Stimulated activated memory B cell treated with anti-CD40 and anti-IgM and Interleukin-4, amounts not matched to agents 10 μg/mL and 1 μg/mL and 100 μg/mL, for 72 hours (primary cell): ENCODE measurements around the gene SLC2A4.
A peak's percentile ranks its signal among the peaks of the same experiment; 100 is the strongest.

Experiments used
- ATAC-seq: fragments of 150-1000 bp; cut with Tn5 transposase; 2 replicates; pipeline ENCODE4 v1.10.0; 2021
- H3K27ac Mint-ChIP-seq: one replicate; pipeline ENCODE4 v1.8.0; 2022; ENCODE audit warnings: mild to moderate bottlenecking, mixed read lengths
- H3K27me3 Mint-ChIP-seq: one replicate; pipeline ENCODE4 v1.8.0; 2022; ENCODE audit warnings: mixed read lengths
- H3K36me3 Mint-ChIP-seq: one replicate; pipeline ENCODE4 v1.8.0; 2022; ENCODE audit warnings: mixed read lengths
- H3K4me1 Mint-ChIP-seq: one replicate; pipeline ENCODE4 v1.8.0; 2022; ENCODE audit warnings: mixed read lengths
- H3K4me3 Mint-ChIP-seq: one replicate; pipeline ENCODE4 v1.8.0; 2022; ENCODE audit warnings: mild to moderate bottlenecking, moderate library complexity, mixed read lengths
- H3K9me3 Mint-ChIP-seq: one replicate; pipeline ENCODE4 v1.8.0; 2022; ENCODE audit warnings: mixed read lengths

SLC2A4 gene

DNA sequence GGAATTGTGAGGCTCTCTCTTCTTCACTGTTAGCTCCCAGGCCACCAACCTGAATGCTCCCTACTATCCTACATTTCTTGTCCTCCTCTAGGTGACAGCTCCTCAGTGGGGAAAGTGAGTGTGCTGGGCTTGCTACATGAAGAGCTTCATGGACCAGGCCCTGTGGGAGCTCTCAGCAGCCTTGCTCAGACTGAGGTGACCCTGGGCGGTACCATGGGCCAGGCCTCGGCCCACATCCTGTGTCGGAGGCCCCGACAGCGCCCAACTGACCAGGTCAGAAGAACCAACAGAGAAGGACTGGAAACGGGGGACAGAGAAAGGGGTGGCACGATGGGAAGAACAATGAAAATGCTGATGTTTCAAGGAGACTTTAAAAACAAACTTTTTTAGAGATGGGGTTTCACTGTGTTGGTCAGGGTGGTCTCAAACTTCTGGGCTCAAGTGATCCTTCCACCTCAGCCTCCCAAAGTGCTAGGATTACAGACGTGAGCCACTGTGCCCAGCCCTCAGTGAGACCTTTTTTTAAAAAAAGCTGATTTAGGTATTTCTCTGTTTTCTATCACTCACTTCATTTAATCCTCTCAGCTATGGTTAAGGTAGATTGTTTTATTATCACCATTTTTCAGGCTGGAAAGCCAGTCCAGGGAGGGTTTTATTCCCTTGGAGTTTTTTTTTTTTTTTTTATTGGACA is 24.6 kb upstream of the SLC2A4 start:
- no peaks in the 10 kb centered on the region for H3K9me3 Mint-ChIP-seq
- H3K27ac Mint-ChIP-seq = no peak overlapping the region
- H3K27me3 Mint-ChIP-seq = no peaks in the 10 kb centered on the region
- peaks cover 33% of the 10 kb centered on the region for H3K36me3 Mint-ChIP-seq
- H3K4me3 Mint-ChIP-seq = no peak overlapping the region
- no peak for ATAC-seq
- peaks cover 23% of the 10 kb centered on the region for H3K4me1 Mint-ChIP-seq

DNA sequence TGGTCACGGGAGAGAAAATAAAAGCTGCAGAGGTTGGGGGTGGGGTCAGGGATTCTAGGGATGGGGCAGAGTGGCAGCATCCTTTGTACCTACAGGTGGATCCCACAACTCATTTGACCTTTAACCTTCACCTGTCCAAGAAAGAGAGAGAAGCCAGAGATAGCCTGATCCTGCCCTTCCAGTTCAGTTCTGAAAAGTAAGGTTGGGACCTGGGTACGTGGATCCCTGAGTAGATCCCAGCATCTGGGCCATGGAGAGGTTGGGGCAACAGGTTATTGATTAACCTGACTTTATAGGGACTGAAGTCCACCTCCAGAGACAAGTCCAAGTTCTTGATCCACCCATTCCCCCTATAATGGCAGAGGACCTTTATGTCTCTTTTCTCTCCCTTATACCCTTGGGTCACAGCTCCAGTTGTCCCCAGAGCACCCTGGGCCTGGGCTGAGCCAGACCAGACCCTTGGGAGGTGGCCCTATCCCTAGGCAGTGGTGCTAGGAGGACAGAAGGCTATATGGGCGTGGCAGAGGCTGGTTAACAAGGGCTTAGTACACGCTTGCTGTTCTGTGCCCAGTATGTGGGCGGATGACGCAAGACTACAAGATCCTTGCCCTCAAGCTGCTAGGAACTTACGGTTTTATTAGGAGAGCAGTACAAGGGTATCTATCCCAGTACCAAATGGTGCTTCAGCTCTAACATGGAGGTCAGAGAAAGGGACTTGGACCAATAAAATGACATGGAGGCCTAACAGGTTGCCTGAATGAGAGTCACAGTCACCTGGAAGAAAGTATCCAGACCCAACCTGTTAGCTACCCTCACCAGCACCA is 22.6 kb upstream of the SLC2A4 start:
- Mint-ChIP-seq H3K36me3 (peaks cover 22% of the 10 kb centered on the region), H3K27ac (no peak overlapping the region), H3K4me3 (no peak overlapping the region), H3K4me1 (peaks cover 29% of the 10 kb centered on the region), H3K9me3 (no peaks in the 10 kb centered on the region), H3K27me3 (peaks cover 17% of the 10 kb centered on the region)
- ATAC-seq = no peak

GRCh38 chr17:7259555-7259889 is 22.0 kb upstream of the SLC2A4 start:
- peaks cover 31% of the 10 kb centered on the region for H3K4me1 Mint-ChIP-seq
- no peaks in the 10 kb centered on the region for H3K9me3 Mint-ChIP-seq
- ATAC-seq = no peak
- no peak overlapping the region for H3K4me3 Mint-ChIP-seq
- H3K27me3 Mint-ChIP-seq = peaks cover 22% of the 10 kb centered on the region
- peaks cover 21% of the 10 kb centered on the region for H3K36me3 Mint-ChIP-seq
- no peak overlapping the region for H3K27ac Mint-ChIP-seq

DNA sequence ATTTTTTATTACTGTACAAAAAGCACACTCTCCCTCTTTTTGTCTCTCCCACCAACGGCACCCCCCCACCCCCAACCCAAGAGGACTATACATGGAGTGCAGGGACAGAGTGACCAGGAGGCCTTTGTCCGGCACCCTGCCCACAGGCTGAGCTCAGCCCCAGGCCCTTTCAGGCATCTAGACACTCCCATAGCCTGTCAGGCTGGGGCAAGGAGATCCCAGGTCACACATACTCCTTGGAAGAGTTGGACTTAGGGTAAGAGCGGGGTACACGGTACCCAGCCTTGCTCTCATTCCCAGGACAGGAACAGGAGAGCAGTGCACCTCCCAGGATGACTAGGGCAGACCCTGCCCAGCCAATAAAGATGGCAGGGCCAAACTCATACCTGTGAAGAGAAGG is 21.4 kb upstream of the SLC2A4 start:
- H3K27ac Mint-ChIP-seq = no peak overlapping the region
- H3K27me3 Mint-ChIP-seq = peaks cover 22% of the 10 kb centered on the region
- peaks cover 16% of the 10 kb centered on the region for H3K36me3 Mint-ChIP-seq
- no peak for ATAC-seq
- no peak overlapping the region for H3K4me3 Mint-ChIP-seq
- H3K9me3 Mint-ChIP-seq = no peaks in the 10 kb centered on the region
- H3K4me1 Mint-ChIP-seq = peaks cover 26% of the 10 kb centered on the region

GRCh38 chr17:7260651-7261378 is 20.7 kb upstream of the SLC2A4 start:
- Mint-ChIP-seq H3K27ac (peak overlapping the region; percentile 63), H3K4me3 (peak overlapping the region; percentile 72), H3K4me1 (peaks cover 26% of the 10 kb centered on the region), H3K9me3 (no peaks in the 10 kb centered on the region), H3K36me3 (peaks cover 16% of the 10 kb centered on the region), H3K27me3 (peaks cover 24% of the 10 kb centered on the region)
- peak; percentile 68 for ATAC-seq

GRCh38 chr17:7261379-7262191 is 19.9 kb upstream of the SLC2A4 start:
- Mint-ChIP-seq H3K36me3 (peaks cover 9% of the 10 kb centered on the region), H3K27me3 (peaks cover 31% of the 10 kb centered on the region), H3K4me1 (peaks cover 26% of the 10 kb centered on the region), H3K27ac (peak overlapping the region; percentile 63), H3K4me3 (peak overlapping the region; percentile 72), H3K9me3 (no peaks in the 10 kb centered on the region)
- peak; percentile 62 for ATAC-seq

- H3K27ac Mint-ChIP-seq = peak within 1 kb of the TSS; percentile 63
These were observed 19.2 kb upstream of the SLC2A4 start, which contains the start of gene CLDN7 for GRCh38 chr17:7262192-7262934. CLDN7 (minus strand) TSS chr17:7262478; CDS start chr17:7262043, 435 bp downstream.

DNA sequence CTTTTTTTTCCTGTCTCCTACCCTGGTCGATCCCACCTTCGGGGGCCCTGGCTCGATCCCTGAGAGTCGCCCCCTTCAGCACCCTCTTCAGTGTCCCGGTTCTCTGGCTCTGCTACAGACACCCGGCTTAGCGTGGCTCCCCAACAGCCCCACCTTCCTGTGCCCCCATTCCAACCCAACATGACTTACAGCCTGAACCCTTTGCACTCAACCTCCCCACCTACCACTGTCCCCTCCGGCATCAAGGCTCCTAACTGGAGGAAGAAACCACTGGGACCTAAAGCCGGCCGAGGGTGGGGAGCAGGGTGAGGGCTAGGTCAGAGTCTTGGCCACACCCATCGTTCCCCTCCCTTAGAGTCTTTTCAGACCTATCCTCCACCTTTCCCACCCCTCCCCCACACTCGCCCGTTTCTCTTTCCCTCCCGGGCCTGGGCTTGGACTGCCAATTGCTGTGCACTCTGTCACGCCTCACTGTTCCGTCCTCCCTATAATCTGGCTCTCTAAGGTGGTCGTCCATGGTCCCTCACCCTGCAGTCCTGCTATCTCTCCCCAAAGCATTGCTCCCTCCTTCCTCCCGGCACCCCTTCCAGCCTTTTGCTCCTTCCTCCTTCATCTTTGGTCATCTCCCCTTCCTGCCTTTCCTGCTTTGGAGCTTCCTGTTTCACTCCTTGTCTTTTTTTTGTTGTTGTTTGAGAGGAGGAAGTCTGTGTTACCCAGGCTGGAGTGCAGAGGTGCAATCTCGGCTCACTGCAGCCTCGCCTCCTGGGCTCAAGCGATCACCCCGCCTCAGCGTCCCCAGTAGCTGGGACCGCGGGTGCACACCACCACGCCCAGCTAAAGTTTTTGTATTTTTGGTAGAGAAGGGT is 18.4 kb upstream of the SLC2A4 start:
- Mint-ChIP-seq H3K4me1 (peaks cover 26% of the 10 kb centered on the region), H3K9me3 (no peaks in the 10 kb centered on the region), H3K4me3 (peak overlapping the region; percentile 55), H3K36me3 (no peaks in the 10 kb centered on the region), H3K27me3 (peaks cover 37% of the 10 kb centered on the region), H3K27ac (peak overlapping the region; percentile 38)
- ATAC-seq = no peak

More at GRCh38 chr17:7262192-7262934, 19.2 kb upstream of the SLC2A4 start, which contains the start of gene CLDN7:
- Mint-ChIP-seq H3K4me1 (peaks cover 26% of the 10 kb centered on the region), H3K27me3 (peaks cover 37% of the 10 kb centered on the region), H3K9me3 (no peaks in the 10 kb centered on the region), H3K36me3 (peaks cover under 1% of the 10 kb centered on the region), H3K4me3 (peak within 1 kb of the TSS; percentile 72)
- no peak for ATAC-seq

- no peak for ATAC-seq
- H3K9me3 Mint-ChIP-seq = no peaks in the 10 kb centered on the region
- no peak overlapping the region for H3K4me3 Mint-ChIP-seq
- no peak overlapping the region for H3K27ac Mint-ChIP-seq
- peaks cover 37% of the 10 kb centered on the region for H3K27me3 Mint-ChIP-seq
- H3K36me3 Mint-ChIP-seq = no peaks in the 10 kb centered on the region
- peaks cover 26% of the 10 kb centered on the region for H3K4me1 Mint-ChIP-seq
These were observed 17.8 kb upstream of the SLC2A4 start for GRCh38 chr17:7263801-7264078.

DNA sequence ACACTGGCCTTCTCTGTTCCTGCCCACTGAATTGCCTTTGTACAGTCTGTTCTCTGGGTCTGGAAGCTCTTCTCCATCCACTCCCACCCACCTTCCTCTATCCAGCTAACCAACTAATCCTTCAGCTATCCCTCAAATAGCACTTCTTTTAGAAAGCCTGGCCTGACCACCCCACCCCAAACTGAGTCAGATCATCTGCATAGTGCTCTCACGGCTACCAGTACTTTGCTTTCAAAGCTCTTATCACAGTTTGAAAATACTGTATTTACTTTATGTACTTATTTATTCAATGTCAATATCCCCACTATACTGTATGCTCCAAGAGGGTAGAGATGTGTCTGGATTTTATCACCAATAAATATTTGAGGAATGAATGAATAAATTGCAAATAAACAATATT is 14.7 kb upstream of the SLC2A4 start:
- no peaks in the 10 kb centered on the region for H3K9me3 Mint-ChIP-seq
- no peak overlapping the region for H3K4me3 Mint-ChIP-seq
- peaks cover 47% of the 10 kb centered on the region for H3K27me3 Mint-ChIP-seq
- no peaks in the 10 kb centered on the region for H3K36me3 Mint-ChIP-seq
- no peak overlapping the region for H3K27ac Mint-ChIP-seq
- ATAC-seq = no peak
- peaks cover 24% of the 10 kb centered on the region for H3K4me1 Mint-ChIP-seq

- ATAC-seq = no peak
- Mint-ChIP-seq H3K4me3 (no peak overlapping the region), H3K9me3 (no peaks in the 10 kb centered on the region)
These were observed 2.1 kb upstream of the SLC2A4 start for GRCh38 chr17:7279448-7279847.

DNA sequence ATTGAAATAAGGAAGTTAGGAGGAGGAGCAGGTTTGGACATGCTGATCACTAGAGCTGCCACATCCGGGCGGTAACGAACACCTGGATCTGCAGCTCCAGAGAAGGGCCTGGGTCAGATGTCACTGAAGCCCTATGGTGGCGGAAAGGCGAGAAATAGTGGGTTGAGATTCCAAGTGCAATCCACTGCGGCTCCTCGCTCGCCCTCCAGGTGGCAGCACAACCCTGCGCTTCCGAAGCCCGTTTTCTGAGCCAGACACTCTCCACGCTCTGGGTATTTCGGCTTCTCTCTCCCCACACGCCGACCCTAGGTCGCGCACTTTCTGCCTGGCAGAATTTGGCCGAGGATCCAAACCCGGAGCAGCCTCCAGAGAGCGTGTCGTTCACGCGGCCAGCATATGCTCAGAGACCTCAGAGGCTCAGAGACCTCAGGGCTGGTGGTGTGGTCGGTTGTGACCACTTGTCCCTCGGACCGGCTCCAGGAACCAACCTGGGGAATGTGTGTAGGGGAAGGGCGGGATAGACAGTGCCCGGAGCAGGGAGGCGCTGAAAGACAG is 922 bp upstream of the SLC2A4 start:
- Mint-ChIP-seq H3K36me3 (no peaks in the 10 kb centered on the region), H3K4me3 (peak overlapping the region; percentile 86), H3K27me3 (peaks cover 35% of the 10 kb centered on the region), H3K27ac (peak overlapping the region; percentile 0), H3K4me1 (peaks cover 39% of the 10 kb centered on the region), H3K9me3 (no peaks in the 10 kb centered on the region)
- peak; percentile 81 for ATAC-seq

More at GRCh38 chr17:7279448-7279847, 2.1 kb upstream of the SLC2A4 start:
- Mint-ChIP-seq H3K36me3 (no peaks in the 10 kb centered on the region), H3K27ac (no peak overlapping the region), H3K4me1 (peaks cover 39% of the 10 kb centered on the region), H3K27me3 (peaks cover 25% of the 10 kb centered on the region)

DNA sequence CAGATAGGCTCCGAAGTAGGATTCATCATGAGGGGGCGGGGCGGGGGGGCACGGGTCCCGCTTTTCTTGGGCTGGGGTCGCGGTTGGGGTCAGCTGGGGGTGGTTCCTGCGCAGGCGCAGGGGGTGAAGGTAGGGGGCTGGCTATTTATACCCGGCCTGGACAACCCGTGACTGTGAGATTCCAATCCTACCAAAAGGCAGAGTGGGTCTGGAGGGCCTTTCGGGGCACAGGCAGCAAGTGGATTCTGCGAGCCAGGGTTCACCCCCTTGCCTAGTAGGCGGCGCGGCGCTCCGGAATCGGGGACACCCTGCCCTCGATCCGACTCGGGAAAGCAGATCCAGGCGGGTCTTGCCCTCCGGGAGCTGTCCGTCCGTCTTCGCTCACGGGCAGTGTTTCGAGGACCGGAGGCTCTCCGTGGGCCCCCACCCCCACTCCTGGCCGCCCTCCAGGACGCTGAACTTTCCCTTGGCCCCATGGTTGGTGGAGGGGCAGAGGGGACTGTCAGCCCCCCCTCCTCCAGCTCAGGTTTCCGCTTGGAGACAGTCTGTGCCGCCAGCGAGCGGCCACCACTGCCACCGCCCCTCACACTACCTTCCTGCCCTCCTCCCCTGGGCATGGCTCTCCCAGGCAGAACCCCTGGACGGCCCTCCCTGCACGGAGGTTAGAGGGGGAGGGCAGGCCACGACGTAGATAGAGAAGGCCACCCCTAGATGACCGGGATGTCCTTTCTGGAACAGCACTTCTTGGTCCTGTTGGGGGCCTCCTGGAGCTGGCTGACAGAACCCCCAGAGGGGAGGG is 634 bp downstream of the SLC2A4 start:
- no peaks in the 10 kb centered on the region for H3K36me3 Mint-ChIP-seq

More for the DNA sequence above, 634 bp downstream of the SLC2A4 start:
- Mint-ChIP-seq H3K4me3 (peak overlapping the region; percentile 86), H3K27ac (peak overlapping the region; percentile 0), H3K27me3 (peaks cover 48% of the 10 kb centered on the region), H3K4me1 (peaks cover 39% of the 10 kb centered on the region), H3K9me3 (no peaks in the 10 kb centered on the region)
- ATAC-seq = no peak
